ENCODE results near the gene PLA1A. TPM values are rescaled to one million over a fixed set of nuclear protein-coding genes. Genes with fewer than 3 reads are reported as not detected.

The PLA1A gene
- total and polyA plus RNA-seq, 10 of the 15 experiments (the other 5 are each of a cell fraction or from before 2014, with no cell fraction given): 2.9 to 106 (median 4.8) TPM

DNA sequence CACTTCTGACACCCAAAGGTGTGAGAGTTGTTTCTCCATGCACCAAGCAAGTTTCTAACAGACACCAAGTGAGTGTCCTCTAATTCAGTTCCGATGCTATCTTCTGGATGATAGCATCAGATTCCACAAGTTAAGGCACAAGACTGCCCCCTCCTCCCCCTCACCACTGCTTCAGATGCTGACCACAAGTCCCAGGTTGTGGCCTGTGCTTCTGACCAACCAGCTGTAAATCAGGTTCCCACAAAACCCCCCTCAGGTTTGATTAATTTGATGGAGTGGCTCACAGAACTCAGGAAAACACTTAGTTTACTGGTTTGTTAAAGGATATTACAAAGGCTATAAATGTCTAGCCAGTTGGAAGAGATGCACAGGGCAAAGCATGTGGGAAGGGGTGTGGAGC, 7.0 kb upstream of the PLA1A start:
- ChIA-PET SMC1A (ENCODE audit: uncharacterized antibody, unreplicated experiment) (interaction anchor here (4.2 to 4.3 kb wide), 2 partner anchors 9 to 11 kb away, joined by 33 to 35 read pairs; partner anchors contain the start of gene ADPRH), POLR2A (interaction anchor here (3.5 to 6.5 kb wide), 2 partner anchors 7 to 10 kb away, joined by 36 to 57 read pairs; partner anchors contain the start of genes ADPRH and PLA1A), RAD21 (ENCODE audit: unreplicated experiment) (interaction anchor here (1.6 kb wide), 1 partner anchor 28 kb away, joined by 5 read pairs; no protein-coding TSS in a partner anchor), CTCF (interaction anchor here (2.2 to 3.5 kb wide), 2 partner anchors 9 kb away, joined by 10 to 17 read pairs; no protein-coding TSS in a partner anchor)
- Histone ChIP-seq H3K4me2 (ENCODE audit: control insufficient read depth, insufficient read depth) (no peak overlapping the region), H3K36me3 (ENCODE audit: control insufficient read depth in 2 of 2, insufficient read depth in 2 of 2, low read length in 1 of 2) (peaks cover 0 to 8% of the 10 kb centered on the region in 2 experiments; a peak in 3 of 4 replicates), H2AFZ (ENCODE audit: control insufficient read depth, low read depth, low read length) (no peak overlapping the region), H3K4me3 (no peak overlapping the region), H3K27me3 (replicated peaks in 1 of 2; ENCODE audit: control insufficient read depth in 2 of 2, insufficient read depth in 2 of 2, low read length in 1 of 2) (no peaks in the 10 kb centered on the region), H3K4me1 (ENCODE audit: control insufficient read depth, insufficient read depth, low read length) (peaks cover 21% of the 10 kb centered on the region), H4K20me1 (ENCODE audit: control insufficient read depth, insufficient read depth) (no peaks in the 10 kb centered on the region), H3K9ac (ENCODE audit: control insufficient read depth, insufficient read depth, low read length) (no peak overlapping the region), H3K79me2 (ENCODE audit: control insufficient read depth, insufficient read depth, low read length) (peaks cover under 1% of the 10 kb centered on the region; the same call in 1 of the 2 replicates), H3K27ac (ENCODE audit: control insufficient read depth, insufficient read depth) (no peak overlapping the region), H3K9me3 (replicated peaks; ENCODE audit: control insufficient read depth, insufficient read depth, low read length) (peaks cover 16% of the 10 kb centered on the region)
- BruUV-seq (replicated peaks): no TSS peak
- 100% methylated on average over 1 of the region's 1 CpG for WGBS (ENCODE audit: insufficient coverage, insufficient replicate concordance, low lambda C conversion rate, missing lambda C conversion rate)
- TF ChIP-seq RELB (IDR thresholded peaks at IDR 0.05; ENCODE audit: low read depth) (no peak), MEF2A (IDR thresholded peaks at IDR 0.05; ENCODE audit: insufficient read depth, low read depth, low read length) (no peak), USF1 (IDR thresholded peaks at IDR 0.05; ENCODE audit: borderline replicate concordance, extremely low read length, insufficient read depth, low read depth, low read length) (no peak), ZNF687 (IDR thresholded peaks at IDR 0.05) (no peak), E2F8 (IDR thresholded peaks at IDR 0.05; ENCODE audit: low read depth, partially characterized antibody) (no peak), NFXL1 (IDR thresholded peaks at IDR 0.05; ENCODE audit: borderline replicate concordance) (no peak)
- no peak for ATAC-seq
- intact Hi-C loops (cut with micrococcal nuclease; ENCODE audit: unreplicated experiment): no loop called here
- no peak for FAIRE-seq
- DNase-seq (ENCODE audit: low read depth, low spot score): no peak
- in situ Hi-C loops (cut with MboI): no loop called here

Data from GM12878 (cell line).